OCI-LY3 (cell line): ENCODE results near the gene TUBA3D.

Experiments used
- EZH2phosphoT487 ChIP-seq: fragments of 200-600 bp; shearing (Covaris generic); IDR thresholded peaks from 2 replicates; pipeline ENCODE4 v1.6.1; 2018; ENCODE audit warnings: antibody characterized with exemption, mixed run types, low read depth
- TF ChIP-seq, protein P1 (sequence below): fragments of 200-600, 300-600 bp; sonication (generic); IDR thresholded peaks from 2 replicates; pipeline ENCODE4 v1.5.1; 2014; ENCODE audit warnings: antibody characterized with exemption, low read length, low read depth

DNA sequence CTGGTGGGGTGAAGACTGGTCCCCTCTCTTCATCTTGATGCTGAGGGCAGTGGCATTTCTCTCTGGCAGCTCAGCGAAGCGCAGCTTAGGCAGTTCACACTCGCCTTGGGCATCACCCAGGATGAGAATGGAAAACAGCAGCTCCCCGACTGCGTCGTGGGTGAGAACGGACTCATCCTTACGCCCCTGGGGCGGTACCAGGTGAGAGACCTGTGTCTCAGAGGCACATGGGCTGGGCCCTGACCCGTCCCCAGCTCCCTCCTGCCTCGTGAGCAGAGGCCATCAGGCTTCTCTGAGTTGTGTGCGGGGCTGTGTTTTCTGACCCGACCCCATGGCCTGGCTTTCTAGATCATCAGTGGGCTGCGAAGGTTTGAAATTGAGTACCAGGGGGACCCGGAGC lies 43.5 kb downstream of the TUBA3D start:
- TF ChIP-seq, protein P1, sequence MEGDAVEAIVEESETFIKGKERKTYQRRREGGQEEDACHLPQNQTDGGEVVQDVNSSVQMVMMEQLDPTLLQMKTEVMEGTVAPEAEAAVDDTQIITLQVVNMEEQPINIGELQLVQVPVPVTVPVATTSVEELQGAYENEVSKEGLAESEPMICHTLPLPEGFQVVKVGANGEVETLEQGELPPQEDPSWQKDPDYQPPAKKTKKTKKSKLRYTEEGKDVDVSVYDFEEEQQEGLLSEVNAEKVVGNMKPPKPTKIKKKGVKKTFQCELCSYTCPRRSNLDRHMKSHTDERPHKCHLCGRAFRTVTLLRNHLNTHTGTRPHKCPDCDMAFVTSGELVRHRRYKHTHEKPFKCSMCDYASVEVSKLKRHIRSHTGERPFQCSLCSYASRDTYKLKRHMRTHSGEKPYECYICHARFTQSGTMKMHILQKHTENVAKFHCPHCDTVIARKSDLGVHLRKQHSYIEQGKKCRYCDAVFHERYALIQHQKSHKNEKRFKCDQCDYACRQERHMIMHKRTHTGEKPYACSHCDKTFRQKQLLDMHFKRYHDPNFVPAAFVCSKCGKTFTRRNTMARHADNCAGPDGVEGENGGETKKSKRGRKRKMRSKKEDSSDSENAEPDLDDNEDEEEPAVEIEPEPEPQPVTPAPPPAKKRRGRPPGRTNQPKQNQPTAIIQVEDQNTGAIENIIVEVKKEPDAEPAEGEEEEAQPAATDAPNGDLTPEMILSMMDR: no peak
- no peak for TF ChIP-seq EZH2phosphoT487
